ENCODE measurements around the gene TBCK. TPM values are rescaled to one million over a fixed set of nuclear protein-coding genes. Genes with fewer than 3 reads are reported as not detected.
A peak's percentile ranks its signal among the peaks of the same experiment; 100 is the strongest.
"Not testable (repeated sequence)": the region's sequence is repeated elsewhere in the genome, so short reads cannot be mapped to it uniquely, and the experiment has no call there.

The TBCK gene
- total and polyA plus RNA-seq, 2 experiments from 2014 or later: 34.1 to 36.9 TPM

GRCh38 chr4:106132045-106132444 lies 184.0 kb downstream of the TBCK start:
- TF ChIP-seq CTCF (IDR thresholded peaks at IDR 0.05; ENCODE audit: low read depth, low read length): no peak
- no peaks in the 10 kb centered on the region for H3K27me3 ChIP-seq
- DNase-seq (ENCODE audit: low read depth in 1 of 2, low spot score in 1 of 2): no peak
- H3K27ac ChIP-seq: no peak overlapping the region
- H3K36me3 ChIP-seq: no peaks in the 10 kb centered on the region
- no peaks in the 10 kb centered on the region for H3K4me1 ChIP-seq (ENCODE audit: low read depth)
- no peaks in the 10 kb centered on the region for H3K9me3 ChIP-seq (ENCODE audit: low read depth)
- H3K4me3 ChIP-seq: no peak overlapping the region

GRCh38 chr4:106126062-106126461 lies 189.9 kb downstream of the TBCK start:
- Histone ChIP-seq H3K36me3 (no peaks in the 10 kb centered on the region), H3K27ac (no peak overlapping the region), H3K9me3 (ENCODE audit: low read depth) (no peaks in the 10 kb centered on the region), H3K4me1 (ENCODE audit: low read depth) (no peaks in the 10 kb centered on the region), H3K27me3 (no peaks in the 10 kb centered on the region), H3K4me3 (no peak overlapping the region)
- DNase-seq (ENCODE audit: low read depth in 1 of 2, low spot score in 1 of 2): no peak
- no peak for TF ChIP-seq CTCF (IDR thresholded peaks at IDR 0.05; ENCODE audit: low read depth, low read length)

GRCh38 chr4:106119949-106120555 lies 196.0 kb downstream of the TBCK start:
- H3K27ac ChIP-seq; H3K9me3 ChIP-seq (ENCODE audit: low read depth); H3K36me3 ChIP-seq; H3K4me3 ChIP-seq; H3K27me3 ChIP-seq; DNase-seq (ENCODE audit: low read depth in 1 of 2, low spot score in 1 of 2); H3K4me1 ChIP-seq (ENCODE audit: low read depth): not testable (repeated sequence)

- H3K27ac ChIP-seq: no peak overlapping the region
- peaks cover 17% of the 10 kb centered on the region for H3K36me3 ChIP-seq
- H3K4me1 ChIP-seq (ENCODE audit: low read depth): no peaks in the 10 kb centered on the region
- H3K4me3 ChIP-seq: no peak overlapping the region
- no peak for TF ChIP-seq CTCF (IDR thresholded peaks at IDR 0.05; ENCODE audit: low read depth, low read length)
- H3K9me3 ChIP-seq (ENCODE audit: low read depth): no peaks in the 10 kb centered on the region
- DNase-seq (ENCODE audit: low read depth in 1 of 2, low spot score in 1 of 2): peak in 1 of 2 donors; percentile 34
- no peaks in the 10 kb centered on the region for H3K27me3 ChIP-seq
Observed at GRCh38 chr4:106116025-106116424, 200.0 kb downstream of the TBCK start.

GRCh38 chr4:106114270-106114669 lies 201.7 kb downstream of the TBCK start:
- no peak for DNase-seq (ENCODE audit: low read depth in 1 of 2, low spot score in 1 of 2)
- Histone ChIP-seq H3K4me1 (ENCODE audit: low read depth) (no peaks in the 10 kb centered on the region), H3K9me3 (ENCODE audit: low read depth) (no peaks in the 10 kb centered on the region), H3K36me3 (peaks cover 17% of the 10 kb centered on the region), H3K4me3 (no peak overlapping the region), H3K27ac (no peak overlapping the region), H3K27me3 (no peaks in the 10 kb centered on the region)
- TF ChIP-seq CTCF (IDR thresholded peaks at IDR 0.05; ENCODE audit: low read depth, low read length): no peak

- not testable (repeated sequence) for H3K27ac ChIP-seq; H3K27me3 ChIP-seq; H3K4me3 ChIP-seq; H3K9me3 ChIP-seq (ENCODE audit: low read depth); DNase-seq (ENCODE audit: low read depth in 1 of 2, low spot score in 1 of 2); H3K4me1 ChIP-seq (ENCODE audit: low read depth)
- peaks cover 17% of the 10 kb centered on the region for H3K36me3 ChIP-seq
Observed at GRCh38 chr4:106111778-106112469, 204.1 kb downstream of the TBCK start.
